K562 (cell line): Measurements from ENCODE around the gene HMCN2. TPM values are rescaled to one million over a fixed set of nuclear protein-coding genes. Genes with fewer than 3 reads are reported as not detected.

Source experiments
- ATAC-seq: fragments of 200-7000 bp; cut with Tn5 transposase; 3 replicates; pipeline ENCODE4 v1.9.1; 2020; ENCODE audit warnings: moderate library complexity
- BruUV-seq: library from RNA; stranded (reverse); fragments of 400-500 nt; replicated peaks from 2 replicates; lab custom pipeline; 2021; lab: Mats Ljungman, UMichigan
- CTCF ChIA-PET: fragments of 300-600 bp; formaldehyde crosslinking; extraction: SDS; loops from one replicate; lab custom pipeline; 2021; ENCODE audit warnings: low intra/inter-chr PET ratio; lab: Yijun Ruan, JAX
- POLR2A ChIA-PET: fragments of 300-600, 350-650 bp; sonication (Branson Sonifier 250); formaldehyde crosslinking; extraction: SDS; loops from one replicate; lab custom pipeline; 2021; ENCODE audit warnings: antibody characterized with exemption, inconsistent platforms; lab: Yijun Ruan, JAX
- DNase-seq, 4 experiments: peaks; one replicate each; pipeline versions ENCODE4 v3.0.0 to v3.0.0-alpha.2; 2011 to 2018; ENCODE audit warnings: low spot score in 3 of 4, mixed read lengths in 3 of 4; ENCODE audit errors: extremely low read depth in 1 of 4
- FAIRE-seq: peaks from 2 replicates; lab custom pipeline; 2011; peaks lifted over from hg19 to GRCh38; lab: Jason Lieb, UNC
- H2AFZ ChIP-seq: 2 replicates; pipeline ENCODE4 v1.6.0; 2011; ENCODE audit warnings: low read depth, low read length, control low read depth, inconsistent platforms
- H3K27ac ChIP-seq: fragments of 200-600 bp; 3 replicates; pipeline ENCODE4 v1.8.0; 2011; ENCODE audit warnings: low read depth, mild to moderate bottlenecking, control low read depth, inconsistent platforms, low read length, moderate library complexity, mixed read lengths; ENCODE audit errors: extremely low read depth
- H3K27me3 ChIP-seq, 2 experiments: fragments of 300-600 bp in 1 of 2; 2 replicates in 1 of 2; 3 replicates in 1 of 2; pipeline versions ENCODE4 v1.6.0 to v1.8.0; 2011; ENCODE audit warnings: inconsistent platforms in 2 of 2, low read length in 2 of 2, mild to moderate bottlenecking in 1 of 2, mixed read lengths in 1 of 2, moderate library complexity in 1 of 2; ENCODE audit not compliant: control insufficient read depth in 2 of 2, insufficient read depth in 2 of 2
- H3K36me3 ChIP-seq: fragments of 300-600 bp; 3 replicates; pipeline ENCODE4 v1.8.0; 2011; ENCODE audit warnings: mild to moderate bottlenecking, low read length, inconsistent platforms; ENCODE audit not compliant: control insufficient read depth, insufficient read depth
- H3K4me1 ChIP-seq, 2 experiments: fragments of 200-600 bp in 1 of 2; replicated peaks in 1 of 2; 2 replicates in 1 of 2; 3 replicates in 1 of 2; pipeline versions ENCODE4 v1.5.1 to v1.8.0; 2011; ENCODE audit warnings: inconsistent platforms in 2 of 2, low read length in 2 of 2, mild to moderate bottlenecking in 1 of 2, mixed read lengths in 1 of 2, moderate library complexity in 1 of 2; ENCODE audit not compliant: control insufficient read depth in 2 of 2, insufficient read depth in 2 of 2
- H3K4me2 ChIP-seq: 2 replicates; pipeline ENCODE4 v1.6.1; 2011; ENCODE audit warnings: low read length, control low read depth, inconsistent platforms, mixed read lengths; ENCODE audit not compliant: insufficient read depth
- H3K4me3 ChIP-seq: fragments of 200-600 bp; sonication (generic), shearing (Covaris generic); 2 replicates; pipeline ENCODE4 v1.5.1; 2016; ENCODE audit warnings: control low read depth, inconsistent platforms
- H3K79me2 ChIP-seq: fragments of 200-600 bp; 3 replicates; pipeline ENCODE4 v1.8.0; 2011; ENCODE audit warnings: low read length, inconsistent platforms; ENCODE audit not compliant: control insufficient read depth, insufficient read depth
- H3K9ac ChIP-seq, 2 experiments: 2 replicates each; pipeline versions ENCODE4 v1.6.0 to v1.6.1; 2011; ENCODE audit warnings: low read depth in 2 of 2, low read length in 2 of 2, control low read depth in 1 of 2, inconsistent platforms in 1 of 2, mild to moderate bottlenecking in 1 of 2, mixed read lengths in 1 of 2; ENCODE audit not compliant: insufficient read depth in 1 of 2
- H3K9me1 ChIP-seq: one replicate; pipeline ENCODE4 v1.6.0; 2011; ENCODE audit warnings: inconsistent platforms, mild to moderate bottlenecking, low read length, moderate library complexity; ENCODE audit not compliant: control insufficient read depth, insufficient read depth
- H3K9me3 ChIP-seq: replicated peaks from 2 replicates; pipeline ENCODE4 v1.5.1; 2011; ENCODE audit warnings: low read depth, low read length, inconsistent platforms; ENCODE audit not compliant: control insufficient read depth, insufficient read depth
- H4K20me1 ChIP-seq: replicated peaks from 2 replicates; pipeline ENCODE4 v1.6.1; 2011; ENCODE audit warnings: low read length, inconsistent platforms, mixed read lengths; ENCODE audit not compliant: control insufficient read depth, insufficient read depth
- CEBPG ChIP-seq, 3 experiments: fragments of 200-800 bp in 1 of 3; sonication (Bioruptor generic) in 1 of 3; sonication (generic) in 1 of 3; formaldehyde crosslinking in 1 of 3; IDR thresholded peaks in 2 of 3; conservative IDR thresholded peaks in 1 of 3; 2 replicates each; pipeline versions ENCODE4 v1.6.1 to v1.8.0; 2016 to 2022; ENCODE audit warnings: missing compliant biosample characterization in 2 of 3, missing genetic modification characterization in 2 of 3, mild to moderate bottlenecking in 1 of 3, missing genetic modification reagents in 1 of 3
- CTCF ChIP-seq, 3 experiments: IDR thresholded peaks in 2 of 3; conservative IDR thresholded peaks in 1 of 3; 2 replicates each; pipeline ENCODE4 v1.5.1; 2011 to 2012; ENCODE audit warnings: low read length in 3 of 3, mild to moderate bottlenecking in 3 of 3, control low read depth in 2 of 3, improper control_type of control experiment in 1 of 3, inconsistent platforms in 1 of 3, low read depth in 1 of 3, mixed read lengths in 1 of 3, moderate library complexity in 1 of 3; ENCODE audit not compliant: insufficient read depth in 2 of 3
- FOXK1 ChIP-seq: sonication (generic); formaldehyde crosslinking; IDR thresholded peaks from 2 replicates; pipeline ENCODE4 v1.8.0; 2022; ENCODE audit warnings: missing genetic modification reagents, mild to moderate bottlenecking, borderline replicate concordance
- HNRNPLL ChIP-seq: fragments of 200-400 bp; formaldehyde crosslinking; IDR thresholded peaks from 2 replicates; pipeline ENCODE4 v1.6.1; 2017; ENCODE audit warnings: low read length, low read depth, mild to moderate bottlenecking; ENCODE audit not compliant: poor library complexity, severe bottlenecking
- SMAD1 ChIP-seq: fragments of 150-350 bp; IDR thresholded peaks from 2 replicates; pipeline ENCODE4 v1.6.1; 2014; ENCODE audit warnings: low read length, low read depth; ENCODE audit not compliant: partially characterized antibody
- ZBTB11 ChIP-seq, 3 experiments: fragments of 200-800 bp in 1 of 3; fragments of 250-450 bp in 1 of 3; fragments of 450-650 bp in 1 of 3; sonication (Bioruptor Pico) in 1 of 3; sonication (Bioruptor generic) in 1 of 3; formaldehyde crosslinking in 1 of 3; IDR thresholded peaks; 2 replicates each; pipeline versions ENCODE4 v1.6.1 to v1.8.0; 2016 to 2022; ENCODE audit warnings: mild to moderate bottlenecking in 2 of 3, missing genetic modification characterization in 2 of 3, missing compliant biosample characterization in 1 of 3, moderate library complexity in 1 of 3
- ZNF780A ChIP-seq: fragments of 250-450 bp; sonication (Bioruptor Pico); IDR thresholded peaks from 2 replicates; pipeline ENCODE4 v1.5.0; 2021; ENCODE audit warnings: mild to moderate bottlenecking
- WGBS: fragments of 100-300 bp; shearing (Covaris generic); methylation state at CpG from one replicate; pipeline ENCODE4 v1.1.6; 2016; ENCODE audit warnings: low coverage, mixed read lengths; ENCODE audit not compliant: insufficient coverage; ENCODE audit errors: missing lambda C conversion rate; 5-methylcytosine and 5-hydroxymethylcytosine counted together
- in situ Hi-C: fragments of 300-500 bp; cut with MboI; formaldehyde crosslinking; loops from 4 replicates; pipeline ENCODE4 v1.15.0; 2018; ENCODE audit warnings: inconsistent platforms, mixed read lengths
- intact Hi-C: fragments of 100-400 bp; cut with micrococcal nuclease; formaldehyde crosslinking; loops from 2 replicates; pipeline ENCODE4 v1.14.2; 2022
- polyA plus RNA-seq, 8 experiments: library from polyadenylated mRNA; depleted of rRNA in 4 of 8; stranded (reverse) in 5 of 8; unstranded in 3 of 8; fragments of >200 nt; fragmentation: Nextera tagmentation in 2 of 8; fragmentation: Illumina TruSeq in 1 of 8; extraction: Ambion mirVana in 2 of 8; extraction: Trizol in 1 of 8; gene quantifications; 2 replicates each; pipeline versions ENCODE4 v1.2.1 to v1.2.3, GENCODE V29; 2011 to 2014; ENCODE audit warnings: inconsistent platforms in 1 of 8, missing spikeins in 1 of 8
- total RNA-seq, 7 experiments: library from RNA; depleted of rRNA in 6 of 7; stranded (reverse); fragments of >200 nt in 6 of 7; fragmentation: Illumina TruSeq in 2 of 7; extraction: Trizol in 2 of 7; gene quantifications; 2 replicates each; pipeline versions ENCODE4 v1.2.1 to v1.2.3, GENCODE V29; 2011 to 2021; ENCODE audit warnings: low replicate concordance in 1 of 7
- TF ChIP-seq, protein P1 (sequence below), 2 experiments: fragments of 450-650 bp; IDR thresholded peaks; 2 replicates each; pipeline ENCODE4 v1.6.1; 2018; ENCODE audit warnings: mild to moderate bottlenecking in 2 of 2, low read depth in 1 of 2; ENCODE audit not compliant: partially characterized antibody in 2 of 2

Gene HMCN2
- total and polyA plus RNA-seq, 9 of the 15 experiments (the other 6 are each of a cell fraction or from before 2014, with no cell fraction given): 0.01 TPM; not detected in 8

GRCh38 chr9:130423272-130423671 is 157.7 kb downstream of the HMCN2 start:
- Histone ChIP-seq H3K9ac (no peak overlapping the region), H3K27me3 (peaks cover 54 to 89% of the 10 kb centered on the region in 2 experiments), H3K9me3 (no peaks in the 10 kb centered on the region; the same call in 1 of the 2 replicates), H4K20me1 (no peaks in the 10 kb centered on the region; the same call in 1 of the 2 replicates), H3K36me3 (no peaks in the 10 kb centered on the region), H2AFZ (no peak overlapping the region), H3K4me3 (no peak overlapping the region), H3K79me2 (no peaks in the 10 kb centered on the region), H3K4me2 (no peak overlapping the region), H3K27ac (no peak overlapping the region), H3K4me1 (peaks cover 0 to 20% of the 10 kb centered on the region in 2 experiments; a peak in 2 of 5 replicates), H3K9me1 (no peaks in the 10 kb centered on the region)
- BruUV-seq: no TSS peak
- intact Hi-C loops: no loop called here
- no peak for TF ChIP-seq CEBPG (CRISPR knock-in tag; IDR thresholded peaks at IDR 0.05)
- TF ChIP-seq CEBPG (tag; conservative IDR thresholded peaks at IDR 0.05 in 1 of 2, IDR thresholded peaks at IDR 0.05 in 1 of 2): no peak
- TF ChIP-seq, protein P1, sequence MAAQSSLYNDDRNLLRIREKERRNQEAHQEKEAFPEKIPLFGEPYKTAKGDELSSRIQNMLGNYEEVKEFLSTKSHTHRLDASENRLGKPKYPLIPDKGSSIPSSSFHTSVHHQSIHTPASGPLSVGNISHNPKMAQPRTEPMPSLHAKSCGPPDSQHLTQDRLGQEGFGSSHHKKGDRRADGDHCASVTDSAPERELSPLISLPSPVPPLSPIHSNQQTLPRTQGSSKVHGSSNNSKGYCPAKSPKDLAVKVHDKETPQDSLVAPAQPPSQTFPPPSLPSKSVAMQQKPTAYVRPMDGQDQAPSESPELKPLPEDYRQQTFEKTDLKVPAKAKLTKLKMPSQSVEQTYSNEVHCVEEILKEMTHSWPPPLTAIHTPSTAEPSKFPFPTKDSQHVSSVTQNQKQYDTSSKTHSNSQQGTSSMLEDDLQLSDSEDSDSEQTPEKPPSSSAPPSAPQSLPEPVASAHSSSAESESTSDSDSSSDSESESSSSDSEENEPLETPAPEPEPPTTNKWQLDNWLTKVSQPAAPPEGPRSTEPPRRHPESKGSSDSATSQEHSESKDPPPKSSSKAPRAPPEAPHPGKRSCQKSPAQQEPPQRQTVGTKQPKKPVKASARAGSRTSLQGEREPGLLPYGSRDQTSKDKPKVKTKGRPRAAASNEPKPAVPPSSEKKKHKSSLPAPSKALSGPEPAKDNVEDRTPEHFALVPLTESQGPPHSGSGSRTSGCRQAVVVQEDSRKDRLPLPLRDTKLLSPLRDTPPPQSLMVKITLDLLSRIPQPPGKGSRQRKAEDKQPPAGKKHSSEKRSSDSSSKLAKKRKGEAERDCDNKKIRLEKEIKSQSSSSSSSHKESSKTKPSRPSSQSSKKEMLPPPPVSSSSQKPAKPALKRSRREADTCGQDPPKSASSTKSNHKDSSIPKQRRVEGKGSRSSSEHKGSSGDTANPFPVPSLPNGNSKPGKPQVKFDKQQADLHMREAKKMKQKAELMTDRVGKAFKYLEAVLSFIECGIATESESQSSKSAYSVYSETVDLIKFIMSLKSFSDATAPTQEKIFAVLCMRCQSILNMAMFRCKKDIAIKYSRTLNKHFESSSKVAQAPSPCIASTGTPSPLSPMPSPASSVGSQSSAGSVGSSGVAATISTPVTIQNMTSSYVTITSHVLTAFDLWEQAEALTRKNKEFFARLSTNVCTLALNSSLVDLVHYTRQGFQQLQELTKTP (IDR thresholded peaks at IDR 0.05; ENCODE audit: low read depth in 1 of 2, partially characterized antibody in 2 of 2): no peak
- TF ChIP-seq CTCF (IDR thresholded peaks at IDR 0.05 in 2 of 3, conservative IDR thresholded peaks at IDR 0.05 in 1 of 3; ENCODE audit: insufficient read depth in 2 of 3, low read depth in 1 of 3, low read length in 3 of 3): no peak
- TF ChIP-seq FOXK1: no peak
- no peak for TF ChIP-seq ZNF780A (CRISPR knock-in tag)
- TF ChIP-seq SMAD1: no peak
- TF ChIP-seq HNRNPLL: no peak
- no peak for TF ChIP-seq ZBTB11 (CRISPR knock-in tag; IDR thresholded peaks at IDR 0.05)
- 5% methylated on average over 8 of the region's 8 CpGs for WGBS
- ChIA-PET CTCF (no interaction called here), POLR2A (interaction anchor here (0.6 kb wide), 1 partner anchor 13 kb away, joined by 3 read pairs; no protein-coding TSS in a partner anchor)
- FAIRE-seq: no peak
- no peak for DNase-seq
- in situ Hi-C loops: loop anchor here (10.0 kb wide), 1 partner anchor 758 kb away; the partner anchor contains the start of gene PRRX2
- no peak for ATAC-seq
